HEK293 (cell line): ENCODE results near the gene UNC5B.

ENCODE experiments used
- ZNF394 ChIP-seq: fragments of 450-650 bp; formaldehyde crosslinking; IDR thresholded peaks from 2 replicates; pipeline ENCODE4 v1.5.1; 2016; ENCODE audit warnings: missing biosample characterization, missing genetic modification characterization, mild to moderate bottlenecking, moderate library complexity, borderline replicate concordance
- TF ChIP-seq, protein P1 (sequence below): fragments of 450-650 bp; formaldehyde crosslinking; IDR thresholded peaks from 2 replicates; pipeline ENCODE4 v1.5.1; 2016; ENCODE audit warnings: missing biosample characterization, missing genetic modification characterization

DNA sequence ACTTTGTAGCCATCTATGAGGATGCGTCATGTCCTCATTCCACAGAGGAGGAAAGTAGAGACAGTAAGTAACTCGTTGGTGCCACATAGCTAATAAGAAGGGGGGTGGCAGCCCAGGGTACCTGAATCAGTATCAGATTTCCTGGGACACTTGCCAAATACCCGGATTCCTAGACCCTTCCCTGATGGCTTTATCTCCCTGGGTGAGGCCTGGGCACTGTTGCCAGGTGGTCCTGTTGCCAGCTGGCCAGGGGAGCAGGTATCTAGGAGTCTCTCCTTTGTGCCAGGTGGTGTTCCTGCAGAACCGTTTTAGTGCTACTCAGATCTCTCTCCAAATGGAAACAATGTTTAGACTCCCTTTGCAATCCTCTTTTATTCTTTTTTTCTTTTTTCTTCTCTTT lies 119.4 kb downstream of the UNC5B start:
- no peak for TF ChIP-seq ZNF394
- TF ChIP-seq, protein P1, sequence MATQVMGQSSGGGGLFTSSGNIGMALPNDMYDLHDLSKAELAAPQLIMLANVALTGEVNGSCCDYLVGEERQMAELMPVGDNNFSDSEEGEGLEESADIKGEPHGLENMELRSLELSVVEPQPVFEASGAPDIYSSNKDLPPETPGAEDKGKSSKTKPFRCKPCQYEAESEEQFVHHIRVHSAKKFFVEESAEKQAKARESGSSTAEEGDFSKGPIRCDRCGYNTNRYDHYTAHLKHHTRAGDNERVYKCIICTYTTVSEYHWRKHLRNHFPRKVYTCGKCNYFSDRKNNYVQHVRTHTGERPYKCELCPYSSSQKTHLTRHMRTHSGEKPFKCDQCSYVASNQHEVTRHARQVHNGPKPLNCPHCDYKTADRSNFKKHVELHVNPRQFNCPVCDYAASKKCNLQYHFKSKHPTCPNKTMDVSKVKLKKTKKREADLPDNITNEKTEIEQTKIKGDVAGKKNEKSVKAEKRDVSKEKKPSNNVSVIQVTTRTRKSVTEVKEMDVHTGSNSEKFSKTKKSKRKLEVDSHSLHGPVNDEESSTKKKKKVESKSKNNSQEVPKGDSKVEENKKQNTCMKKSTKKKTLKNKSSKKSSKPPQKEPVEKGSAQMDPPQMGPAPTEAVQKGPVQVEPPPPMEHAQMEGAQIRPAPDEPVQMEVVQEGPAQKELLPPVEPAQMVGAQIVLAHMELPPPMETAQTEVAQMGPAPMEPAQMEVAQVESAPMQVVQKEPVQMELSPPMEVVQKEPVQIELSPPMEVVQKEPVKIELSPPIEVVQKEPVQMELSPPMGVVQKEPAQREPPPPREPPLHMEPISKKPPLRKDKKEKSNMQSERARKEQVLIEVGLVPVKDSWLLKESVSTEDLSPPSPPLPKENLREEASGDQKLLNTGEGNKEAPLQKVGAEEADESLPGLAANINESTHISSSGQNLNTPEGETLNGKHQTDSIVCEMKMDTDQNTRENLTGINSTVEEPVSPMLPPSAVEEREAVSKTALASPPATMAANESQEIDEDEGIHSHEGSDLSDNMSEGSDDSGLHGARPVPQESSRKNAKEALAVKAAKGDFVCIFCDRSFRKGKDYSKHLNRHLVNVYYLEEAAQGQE (tag by site-specific recombination): no peak
